Testis (tissue), 2 donors: ENCODE data around the gene IFNL2.

Experiments
- POLR2A ChIP-seq: fragments of 450-650 bp; IDR thresholded peaks from one replicate; pipeline ENCODE4 v1.6.1; 2017; ENCODE audit warnings: antibody characterized with exemption, mild to moderate bottlenecking, moderate library complexity
- TF ChIP-seq, protein P1 (sequence below), 3 experiments: fragments of 450-650 bp in 2 of 3; fragments of 200-600 bp in 1 of 3; sonication (generic) in 1 of 3; IDR thresholded peaks; one replicate each; pipeline ENCODE4 v1.5.1; 2016 to 2019; ENCODE audit warnings: antibody characterized with exemption in 3 of 3, mild to moderate bottlenecking in 2 of 3, moderate library complexity in 1 of 3

DNA sequence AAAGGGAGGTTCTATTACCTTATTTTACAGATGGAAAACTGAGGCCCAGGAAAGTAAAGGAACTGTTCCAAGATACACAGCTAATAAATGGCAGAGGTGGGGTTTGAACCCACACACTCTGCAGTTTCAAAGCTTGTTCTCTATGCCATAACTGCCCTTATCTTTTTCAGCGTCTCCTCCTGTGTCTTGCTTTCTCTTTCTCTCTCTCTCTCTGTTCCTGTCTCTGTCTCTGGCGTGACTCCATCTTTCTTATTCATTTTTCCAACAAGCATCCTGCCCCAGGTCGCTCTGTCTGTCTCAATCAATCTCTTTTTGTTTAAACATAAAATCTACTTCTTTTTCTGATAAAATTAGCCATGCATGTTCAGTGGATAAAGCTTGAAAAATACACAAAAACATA, 16.4 kb upstream of the IFNL2 start:
- TF ChIP-seq, protein P1, sequence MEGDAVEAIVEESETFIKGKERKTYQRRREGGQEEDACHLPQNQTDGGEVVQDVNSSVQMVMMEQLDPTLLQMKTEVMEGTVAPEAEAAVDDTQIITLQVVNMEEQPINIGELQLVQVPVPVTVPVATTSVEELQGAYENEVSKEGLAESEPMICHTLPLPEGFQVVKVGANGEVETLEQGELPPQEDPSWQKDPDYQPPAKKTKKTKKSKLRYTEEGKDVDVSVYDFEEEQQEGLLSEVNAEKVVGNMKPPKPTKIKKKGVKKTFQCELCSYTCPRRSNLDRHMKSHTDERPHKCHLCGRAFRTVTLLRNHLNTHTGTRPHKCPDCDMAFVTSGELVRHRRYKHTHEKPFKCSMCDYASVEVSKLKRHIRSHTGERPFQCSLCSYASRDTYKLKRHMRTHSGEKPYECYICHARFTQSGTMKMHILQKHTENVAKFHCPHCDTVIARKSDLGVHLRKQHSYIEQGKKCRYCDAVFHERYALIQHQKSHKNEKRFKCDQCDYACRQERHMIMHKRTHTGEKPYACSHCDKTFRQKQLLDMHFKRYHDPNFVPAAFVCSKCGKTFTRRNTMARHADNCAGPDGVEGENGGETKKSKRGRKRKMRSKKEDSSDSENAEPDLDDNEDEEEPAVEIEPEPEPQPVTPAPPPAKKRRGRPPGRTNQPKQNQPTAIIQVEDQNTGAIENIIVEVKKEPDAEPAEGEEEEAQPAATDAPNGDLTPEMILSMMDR (IDR thresholded peaks at IDR 0.05) = no peak
- TF ChIP-seq POLR2A = no peak
